ENCODE results near the gene PRIM2.
"Not testable (repeated sequence)": the region's sequence is repeated elsewhere in the genome, so short reads cannot be mapped to it uniquely, and the experiment has no call there.

The PRIM2 gene

DNA sequence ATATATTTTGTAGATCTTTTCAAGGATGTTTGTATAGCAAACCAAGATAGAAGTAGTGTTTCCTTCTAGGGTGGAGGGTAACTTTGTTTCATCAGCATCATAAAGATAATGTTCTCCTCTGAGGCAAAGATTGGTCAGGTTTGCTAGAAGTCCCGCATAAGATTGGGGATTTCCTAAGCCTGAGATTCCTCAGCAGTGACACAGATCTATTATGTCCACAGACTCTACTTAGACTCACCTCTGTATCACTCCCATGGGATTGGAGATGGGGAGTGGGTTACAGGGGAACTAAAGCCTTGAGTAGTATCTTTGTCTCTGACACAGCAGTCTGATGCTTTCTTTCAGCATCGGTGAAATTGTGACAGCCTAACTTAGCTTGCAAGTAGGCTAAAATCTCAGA, 341.1 kb downstream of the PRIM2 start:
- not testable (repeated sequence) for DNase-seq

DNA sequence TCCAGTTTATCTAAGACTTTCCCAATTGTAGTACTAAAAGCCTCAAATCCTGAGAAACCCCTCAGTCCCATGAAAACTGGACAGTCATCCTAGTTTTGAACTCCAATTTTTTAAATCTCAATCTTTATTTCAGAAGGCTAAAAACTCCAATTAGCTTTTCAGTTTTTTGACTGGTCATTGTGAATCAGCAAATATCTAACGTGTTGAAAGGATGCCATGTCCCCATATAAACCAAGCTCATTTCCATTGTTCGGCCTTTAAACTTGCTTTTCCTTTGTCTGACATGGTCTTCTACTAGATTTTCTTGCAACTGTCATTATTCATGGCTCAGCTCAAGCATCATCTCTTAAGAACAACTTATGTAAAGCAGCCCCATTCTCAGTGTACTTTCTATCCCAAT, 342.4 kb downstream of the PRIM2 start:
- not testable (repeated sequence) for DNase-seq

DNA sequence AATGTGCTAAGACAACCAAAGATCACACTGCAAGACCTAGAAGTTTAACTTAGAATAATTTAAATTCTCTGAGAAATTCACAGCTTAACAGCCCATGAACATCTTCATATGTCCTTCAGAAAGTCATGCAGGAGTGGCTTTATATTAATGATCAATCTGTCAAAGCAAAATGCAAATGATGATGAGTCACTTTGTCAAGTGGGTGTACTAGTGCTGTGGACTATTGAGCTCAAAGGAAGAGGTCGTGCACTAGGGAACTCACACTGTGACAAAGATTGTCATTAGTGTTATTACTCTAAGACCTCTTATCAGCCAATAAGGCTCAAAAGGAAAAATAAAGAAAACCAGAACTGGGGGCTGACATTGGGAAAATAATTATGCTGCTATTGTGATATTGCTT, 343.5 kb downstream of the PRIM2 start:
- not testable (repeated sequence) for DNase-seq

DNA sequence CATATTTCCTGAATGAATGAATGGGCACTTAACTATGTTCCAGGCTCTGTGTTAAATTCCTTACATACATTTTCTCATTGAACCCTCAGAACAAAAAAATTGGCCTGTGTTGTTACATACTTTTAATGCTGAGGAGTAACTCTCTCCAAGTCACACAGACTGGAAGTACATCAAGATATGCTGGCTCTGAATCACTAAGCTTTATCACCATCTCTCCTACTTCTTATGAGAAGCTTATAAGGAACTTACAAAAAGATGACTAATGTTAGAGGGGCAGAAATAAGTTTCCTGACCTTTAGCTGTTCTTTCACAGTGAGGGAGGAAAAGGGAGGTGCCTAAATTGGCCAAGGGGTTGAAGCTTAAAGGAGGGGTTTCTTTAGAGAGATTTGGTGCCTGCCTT, 350.7 kb downstream of the PRIM2 start:
- not testable (repeated sequence) for DNase-seq

DNA sequence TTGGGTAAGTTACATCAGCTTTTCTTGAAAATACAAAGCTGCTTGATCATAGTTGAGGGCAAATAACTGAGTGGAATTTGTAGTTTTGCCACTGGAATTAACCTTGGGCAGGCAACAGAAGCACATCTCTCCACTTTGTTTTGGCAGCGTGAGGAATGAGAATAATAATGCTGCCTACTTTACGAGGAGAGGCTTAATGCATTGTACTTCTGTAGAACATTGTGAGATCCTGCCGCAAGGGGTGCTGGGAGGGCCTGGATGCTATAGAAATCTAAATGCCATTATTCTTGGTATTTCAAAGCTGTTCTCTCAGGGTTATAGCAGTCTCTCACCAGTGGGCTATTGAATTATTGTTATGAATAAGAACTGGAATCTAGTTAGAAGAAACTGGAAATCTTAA, 353.8 kb downstream of the PRIM2 start:
- not testable (repeated sequence) for DNase-seq

DNA sequence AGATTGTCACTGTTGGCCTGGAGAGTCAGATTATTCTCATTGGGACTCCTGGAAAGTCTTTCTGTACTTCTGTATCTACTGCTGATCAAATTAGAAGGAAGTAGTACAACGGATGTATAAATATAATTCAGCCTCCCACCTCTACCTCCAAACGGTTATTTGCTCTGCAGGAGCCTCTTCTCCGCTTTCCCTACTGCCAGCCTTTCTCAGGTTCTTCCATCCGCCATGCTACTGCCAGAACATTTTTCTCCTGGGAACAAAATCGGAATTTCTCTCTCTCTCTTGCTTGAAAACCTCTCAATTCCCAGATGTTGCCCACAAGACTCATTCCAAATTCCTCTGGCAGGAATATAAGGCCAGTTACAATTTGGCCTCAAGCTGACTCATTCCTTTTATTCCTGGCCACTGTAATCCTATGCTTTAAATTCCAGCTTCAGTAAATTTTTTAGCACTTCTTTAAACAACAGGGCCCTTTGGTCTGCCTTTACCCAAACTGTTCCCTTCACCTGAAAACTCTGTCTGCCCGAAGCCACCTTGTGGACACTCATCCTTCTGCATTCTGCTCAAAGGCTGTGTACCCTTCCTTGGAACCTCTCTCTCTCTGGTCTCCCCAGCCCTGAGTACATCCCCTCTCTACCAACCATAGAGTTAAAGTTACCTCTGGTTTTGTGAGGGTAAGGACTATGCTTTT, 354.7 kb downstream of the PRIM2 start:
- not testable (repeated sequence) for DNase-seq

DNA sequence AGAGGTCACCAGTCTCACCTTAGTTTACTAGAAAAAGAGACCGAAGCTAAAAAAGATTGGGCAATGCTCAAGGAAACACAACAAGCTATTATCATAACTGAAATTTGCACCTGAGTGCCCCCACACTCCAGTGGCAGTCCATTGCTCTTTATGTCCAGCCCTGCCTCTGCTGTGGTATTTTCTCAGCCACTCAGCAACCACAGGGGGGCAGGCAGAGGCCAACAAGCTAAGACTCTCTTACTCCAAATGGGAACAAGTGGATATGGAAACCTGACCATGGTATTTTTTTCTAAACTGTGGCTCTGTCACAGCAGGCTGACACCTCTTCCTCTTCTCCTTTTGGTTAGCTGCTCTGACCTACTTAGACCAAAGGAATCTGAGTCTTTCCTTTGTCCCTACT, 355.9 kb downstream of the PRIM2 start:
- not testable (repeated sequence) for DNase-seq

DNA sequence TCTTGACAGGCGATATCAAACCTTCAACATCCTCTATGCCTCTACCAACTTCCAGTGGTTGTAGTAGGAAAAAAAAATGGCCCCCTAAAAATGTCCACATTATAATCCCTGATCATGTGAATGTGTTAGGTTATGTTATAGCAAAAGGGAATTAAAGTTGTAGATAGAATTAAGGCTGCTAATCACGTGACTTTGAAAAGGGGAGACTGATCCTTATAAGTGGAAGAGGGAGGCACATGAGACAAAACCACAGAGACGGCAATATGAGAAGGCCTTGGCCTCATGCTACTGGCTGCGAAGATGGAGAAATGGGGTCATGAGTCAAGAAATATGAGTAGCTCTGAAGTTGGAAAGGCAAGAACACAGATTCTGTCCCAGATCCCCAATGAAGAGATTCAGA, 358.0 kb downstream of the PRIM2 start:
- not testable (repeated sequence) for DNase-seq

DNA sequence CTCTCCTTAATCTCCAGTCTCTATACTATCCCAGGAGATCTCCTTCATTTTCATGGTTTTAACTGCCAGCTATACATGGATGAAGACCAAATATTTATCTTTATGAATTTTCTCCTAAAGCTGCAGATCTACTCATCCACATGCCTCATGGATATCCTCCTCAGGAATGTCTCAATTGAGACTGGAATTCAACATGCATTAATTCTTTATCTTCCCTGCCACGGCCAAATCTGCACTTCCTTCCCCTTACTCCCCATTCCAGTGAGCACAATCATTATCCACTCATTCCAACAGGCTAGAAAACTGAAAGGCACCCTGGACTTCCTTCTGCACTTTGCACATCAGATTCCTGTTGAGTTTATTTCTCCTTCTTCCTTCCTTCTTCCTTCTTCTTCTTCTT, 379.0 kb downstream of the PRIM2 start:
- not testable (repeated sequence) for DNase-seq

Data from activated CD8-positive, alpha-beta memory T cell treated with anti-CD3 and anti-CD28 coated beads, Interleukin-2, amount 50 U/mL, for 48 hours (primary cell).